Type B pancreatic cell (in vitro differentiated cells): ENCODE results near the gene MRPS6. TPM values are rescaled to one million over a fixed set of nuclear protein-coding genes. Genes with fewer than 3 reads are reported as not detected.

Experiments used
- DNase-seq: peaks from one replicate; pipeline ENCODE4 v3.0.0; 2021; ENCODE audit warnings: mixed read lengths; ENCODE audit not compliant: unreplicated experiment; ENCODE audit errors: extremely low spot score
- H3K27ac Mint-ChIP-seq: 2 replicates; pipeline ENCODE4 v1.8.0; 2021; ENCODE audit warnings: mild to moderate bottlenecking, mixed read lengths
- H3K27me3 Mint-ChIP-seq: 2 replicates; pipeline ENCODE4 v1.8.0; 2021; ENCODE audit warnings: mixed read lengths
- H3K36me3 Mint-ChIP-seq: 2 replicates; pipeline ENCODE4 v1.8.0; 2021; ENCODE audit warnings: mixed read lengths
- H3K4me1 Mint-ChIP-seq: one replicate; pipeline ENCODE4 v1.8.0; 2021; ENCODE audit warnings: mixed read lengths; ENCODE audit not compliant: unreplicated experiment
- H3K4me3 Mint-ChIP-seq: 2 replicates; pipeline ENCODE4 v1.8.0; 2021; ENCODE audit warnings: mild to moderate bottlenecking, mixed read lengths
- H3K9me3 Mint-ChIP-seq: 2 replicates; pipeline ENCODE4 v1.8.0; 2021; ENCODE audit warnings: mixed read lengths
- total RNA-seq: library from RNA; stranded (reverse); gene quantifications from 2 replicates; pipeline ENCODE4 v1.2.1, GENCODE V29; 2021; ENCODE audit warnings: low replicate concordance
- TF ChIP-seq, protein P1 (sequence below): fragments of 200-600 bp; sonication (generic); conservative IDR thresholded peaks from 2 replicates; pipeline ENCODE4 v1.5.0; 2021; ENCODE audit warnings: antibody characterized with exemption, mild to moderate bottlenecking

MRPS6 gene
- total RNA-seq, 1 donor from 2014 or later = 74.8 TPM

DNA sequence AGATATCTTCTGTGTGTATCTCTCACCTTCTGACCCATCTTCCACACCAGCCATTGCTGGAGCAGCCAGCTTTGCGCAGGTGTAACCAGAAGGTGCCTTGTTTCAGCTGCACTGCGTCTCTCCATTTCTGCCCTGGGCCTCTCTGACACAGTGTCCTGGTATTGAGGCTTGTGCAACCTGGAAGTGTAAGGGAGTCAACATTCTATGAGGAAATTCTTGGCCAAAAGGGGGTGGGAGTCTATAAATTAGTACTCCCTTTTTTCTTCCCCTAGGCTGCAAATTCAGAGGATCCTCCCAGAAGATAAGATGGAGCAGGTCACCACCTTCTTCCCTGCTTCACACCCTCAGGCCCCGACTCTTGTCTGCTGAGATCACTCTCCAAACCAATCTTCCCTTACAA is 109.1 kb downstream of the MRPS6 start:
- TF ChIP-seq, protein P1, sequence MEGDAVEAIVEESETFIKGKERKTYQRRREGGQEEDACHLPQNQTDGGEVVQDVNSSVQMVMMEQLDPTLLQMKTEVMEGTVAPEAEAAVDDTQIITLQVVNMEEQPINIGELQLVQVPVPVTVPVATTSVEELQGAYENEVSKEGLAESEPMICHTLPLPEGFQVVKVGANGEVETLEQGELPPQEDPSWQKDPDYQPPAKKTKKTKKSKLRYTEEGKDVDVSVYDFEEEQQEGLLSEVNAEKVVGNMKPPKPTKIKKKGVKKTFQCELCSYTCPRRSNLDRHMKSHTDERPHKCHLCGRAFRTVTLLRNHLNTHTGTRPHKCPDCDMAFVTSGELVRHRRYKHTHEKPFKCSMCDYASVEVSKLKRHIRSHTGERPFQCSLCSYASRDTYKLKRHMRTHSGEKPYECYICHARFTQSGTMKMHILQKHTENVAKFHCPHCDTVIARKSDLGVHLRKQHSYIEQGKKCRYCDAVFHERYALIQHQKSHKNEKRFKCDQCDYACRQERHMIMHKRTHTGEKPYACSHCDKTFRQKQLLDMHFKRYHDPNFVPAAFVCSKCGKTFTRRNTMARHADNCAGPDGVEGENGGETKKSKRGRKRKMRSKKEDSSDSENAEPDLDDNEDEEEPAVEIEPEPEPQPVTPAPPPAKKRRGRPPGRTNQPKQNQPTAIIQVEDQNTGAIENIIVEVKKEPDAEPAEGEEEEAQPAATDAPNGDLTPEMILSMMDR = no peak
- Mint-ChIP-seq H3K27me3 (peaks cover 3% of the 10 kb centered on the region), H3K36me3 (peaks cover 4% of the 10 kb centered on the region), H3K4me1 (peaks cover 28% of the 10 kb centered on the region), H3K4me3 (no peak overlapping the region), H3K9me3 (peaks cover 6% of the 10 kb centered on the region), H3K27ac (no peak overlapping the region)
- DNase-seq = no peak

DNA sequence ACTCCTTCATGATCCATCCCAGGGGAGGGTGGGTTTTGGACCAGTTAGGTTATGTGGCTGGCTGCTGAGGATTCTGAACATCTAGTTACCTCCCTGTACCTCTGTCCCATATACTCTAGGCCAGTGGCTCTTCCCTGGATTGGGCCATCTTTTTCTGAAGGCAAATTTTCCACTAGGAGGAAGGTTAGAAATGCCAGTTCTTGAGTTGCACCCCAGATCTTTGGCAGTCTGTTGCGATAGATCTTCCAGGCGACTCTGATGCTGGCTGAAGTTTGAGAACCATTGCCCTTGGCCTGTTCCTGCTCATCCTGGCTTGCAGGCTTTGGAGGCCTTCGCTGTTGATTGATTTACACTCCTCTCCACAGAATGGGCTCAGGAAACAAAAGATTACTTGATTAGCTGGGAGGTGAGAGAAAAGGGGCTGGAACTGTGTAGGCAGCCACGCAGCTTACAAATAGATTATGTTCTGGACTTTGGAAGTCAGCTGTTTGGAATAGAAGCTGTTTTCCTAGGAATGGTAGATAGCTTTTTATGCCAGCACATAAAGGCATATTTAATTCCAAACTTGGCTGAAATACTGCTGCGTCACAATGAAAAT is 110.1 kb downstream of the MRPS6 start:
- no peak for DNase-seq
- TF ChIP-seq, protein P1 = no peak
- no peak overlapping the region for H3K27ac Mint-ChIP-seq
- H3K27me3 Mint-ChIP-seq = peaks cover 3% of the 10 kb centered on the region
- H3K9me3 Mint-ChIP-seq = peaks cover 6% of the 10 kb centered on the region
- H3K4me1 Mint-ChIP-seq = peaks cover 25% of the 10 kb centered on the region
- H3K4me3 Mint-ChIP-seq = no peak overlapping the region
- peaks cover 4% of the 10 kb centered on the region for H3K36me3 Mint-ChIP-seq

DNA sequence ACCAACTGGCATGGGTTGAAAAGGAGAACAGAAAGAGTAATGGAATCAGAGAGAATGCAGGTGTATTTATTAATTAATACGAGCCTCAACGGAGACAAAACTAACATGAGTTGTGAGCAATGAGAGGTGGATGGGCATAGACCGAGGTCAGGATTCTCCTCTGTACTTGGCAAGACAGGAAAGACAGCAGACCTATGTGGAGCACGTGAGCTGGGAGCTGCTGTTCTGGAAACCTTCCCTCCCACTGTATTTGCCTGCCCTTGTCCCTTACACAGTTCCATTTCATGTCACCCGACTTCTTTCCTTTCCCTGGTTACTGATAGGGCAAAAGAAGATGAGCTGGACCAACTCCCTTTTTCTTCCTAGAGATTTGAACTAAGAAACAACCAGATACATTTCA is 110.9 kb downstream of the MRPS6 start:
- H3K27me3 Mint-ChIP-seq = peaks cover under 1% of the 10 kb centered on the region
- peaks cover 19% of the 10 kb centered on the region for H3K4me1 Mint-ChIP-seq
- DNase-seq = no peak
- peaks cover 8% of the 10 kb centered on the region for H3K9me3 Mint-ChIP-seq
- TF ChIP-seq, protein P1 = no peak
- peaks cover 4% of the 10 kb centered on the region for H3K36me3 Mint-ChIP-seq
- H3K27ac Mint-ChIP-seq = no peak overlapping the region
- H3K4me3 Mint-ChIP-seq = no peak overlapping the region

DNA sequence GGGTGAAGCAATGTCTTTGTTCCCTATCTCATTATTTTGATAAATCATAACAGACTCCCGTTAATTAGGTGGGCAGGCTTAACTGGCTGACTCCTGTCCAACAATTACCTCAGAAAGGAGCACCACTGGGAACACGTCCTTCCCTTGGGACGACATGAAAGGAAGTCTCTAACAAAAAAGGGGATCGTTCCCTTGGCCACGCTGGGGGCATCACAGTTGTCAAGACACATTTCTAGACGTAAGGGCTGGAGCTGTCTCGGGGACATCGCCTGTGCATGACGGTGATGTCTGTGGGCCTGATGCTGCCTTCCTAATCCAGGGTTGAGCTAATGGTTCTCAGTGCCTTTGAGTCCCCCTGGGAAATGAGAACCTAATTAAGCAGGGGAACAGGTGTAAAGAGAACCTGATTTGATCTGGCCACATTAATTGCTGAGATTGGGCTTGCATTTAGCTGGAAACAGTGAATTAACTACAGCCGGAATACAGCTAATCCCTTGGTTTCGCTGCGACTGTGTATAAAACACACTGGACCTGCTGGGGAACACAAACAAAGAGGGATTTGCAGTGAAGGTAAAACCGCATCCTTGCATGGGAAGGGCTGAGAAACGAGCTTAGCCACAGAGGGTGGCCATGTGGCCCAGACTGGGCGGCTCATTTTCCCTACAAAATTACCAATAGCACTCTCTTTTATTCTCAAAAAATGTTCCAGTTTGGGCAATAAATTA is 111.8 kb downstream of the MRPS6 start:
- Mint-ChIP-seq H3K4me1 (peaks cover 15% of the 10 kb centered on the region), H3K27me3 (no peaks in the 10 kb centered on the region), H3K36me3 (peaks cover 4% of the 10 kb centered on the region), H3K27ac (no peak overlapping the region), H3K9me3 (peaks cover 11% of the 10 kb centered on the region), H3K4me3 (no peak overlapping the region)
- TF ChIP-seq, protein P1 = no peak
- DNase-seq = no peak

DNA sequence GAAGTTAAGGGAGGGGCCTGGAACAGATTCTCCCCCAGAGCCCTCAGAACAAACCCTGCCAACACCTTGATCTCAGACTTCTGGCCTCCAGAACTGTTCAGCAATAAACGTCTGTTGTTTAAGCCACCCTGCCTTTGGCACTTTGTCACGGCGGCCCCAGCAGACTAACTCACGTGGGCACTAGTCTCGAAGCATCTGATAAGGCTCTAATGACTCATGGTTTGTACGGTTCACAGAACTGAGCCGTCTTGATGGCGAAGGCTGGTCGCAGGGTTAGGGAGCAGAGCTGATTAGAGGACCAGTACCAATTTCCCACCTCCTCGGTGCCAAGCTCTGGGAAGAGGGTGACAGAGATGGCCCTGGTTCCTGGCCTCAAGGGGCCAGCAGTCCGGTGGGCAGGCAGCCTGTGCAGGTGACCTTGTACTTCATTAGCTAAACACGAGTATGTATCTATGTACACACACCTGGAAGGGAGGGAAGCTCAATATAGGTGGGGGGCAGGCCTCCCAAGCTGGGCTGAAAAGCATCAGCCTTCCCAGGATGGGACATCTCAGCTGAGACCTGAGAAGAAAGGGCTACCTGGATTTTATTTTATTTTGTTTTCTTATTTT is 112.8 kb downstream of the MRPS6 start:
- Mint-ChIP-seq H3K4me3 (no peak overlapping the region), H3K36me3 (peaks cover 4% of the 10 kb centered on the region), H3K4me1 (peaks cover 9% of the 10 kb centered on the region), H3K27ac (no peak overlapping the region), H3K27me3 (no peaks in the 10 kb centered on the region), H3K9me3 (peaks cover 11% of the 10 kb centered on the region)
- TF ChIP-seq, protein P1 = no peak
- DNase-seq = no peak
